GM19238 (cell line): ENCODE results near the gene PGBD5.

ENCODE experiments used
- DNase-seq: peaks from one replicate; pipeline ENCODE4 v3.0.0; 2011; ENCODE audit warnings: low spot score; ENCODE audit not compliant: insufficient read length

Gene PGBD5

GRCh38 chr1:230350208-230350921 lies 75.8 kb downstream of the PGBD5 start:
- DNase-seq, result no peak

- no peak for DNase-seq
Measured at GRCh38 chr1:230349020-230349393, 77.1 kb downstream of the PGBD5 start.

- no peak for DNase-seq
Measured at GRCh38 chr1:230348386-230349019, 77.6 kb downstream of the PGBD5 start.

GRCh38 chr1:230347896-230348295 lies 78.2 kb downstream of the PGBD5 start:
- no peak for DNase-seq

- DNase-seq, result no peak
Measured at GRCh38 chr1:230345139-230345885, 80.8 kb downstream of the PGBD5 start.

- DNase-seq, result no peak
Measured at GRCh38 chr1:230342699-230343098, 83.4 kb downstream of the PGBD5 start.

GRCh38 chr1:230342019-230342418 lies 84.1 kb downstream of the PGBD5 start:
- no peak for DNase-seq

GRCh38 chr1:230341162-230341546 lies 85.0 kb downstream of the PGBD5 start:
- no peak for DNase-seq

GRCh38 chr1:230340526-230341161 lies 85.5 kb downstream of the PGBD5 start:
- no peak for DNase-seq

GRCh38 chr1:230339033-230339432 lies 87.1 kb downstream of the PGBD5 start:
- DNase-seq, result no peak

GRCh38 chr1:230337266-230337665 lies 88.9 kb downstream of the PGBD5 start:
- no peak for DNase-seq

GRCh38 chr1:230335861-230336522 lies 90.1 kb downstream of the PGBD5 start:
- no peak for DNase-seq

GRCh38 chr1:230334447-230334837 lies 91.7 kb downstream of the PGBD5 start:
- no peak for DNase-seq

GRCh38 chr1:230333590-230334446 lies 92.3 kb downstream of the PGBD5 start:
- DNase-seq, result no peak

GRCh38 chr1:230332575-230333066 lies 93.5 kb downstream of the PGBD5 start:
- DNase-seq, result no peak

GRCh38 chr1:230332061-230332460 lies 94.1 kb downstream of the PGBD5 start:
- no peak for DNase-seq

GRCh38 chr1:230330157-230330556 lies 96.0 kb downstream of the PGBD5 start:
- no peak for DNase-seq

GRCh38 chr1:230328342-230329015 lies 97.7 kb downstream of the PGBD5 start:
- DNase-seq, result no peak

- DNase-seq, result no peak
Measured at GRCh38 chr1:230327892-230328284, 98.2 kb downstream of the PGBD5 start.
